Loucy (cell line): ENCODE data around the gene ENTPD1.

ENCODE experiments used
- H2AFZ ChIP-seq: fragments of 200-600 bp; sonication (generic); 2 replicates; pipeline ENCODE4 v1.6.0; 2016; ENCODE audit warnings: antibody characterized with exemption, mild to moderate bottlenecking, low read length, moderate library complexity
- H3F3A ChIP-seq: fragments of 200-600 bp; 2 replicates; pipeline ENCODE4 v1.6.0; 2016; ENCODE audit warnings: antibody characterized with exemption, low read depth, mild to moderate bottlenecking
- H3K27me3 ChIP-seq: fragments of 200-600 bp; sonication (generic); 2 replicates; pipeline ENCODE4 v1.6.1; 2014; ENCODE audit warnings: low read length, mild to moderate bottlenecking; ENCODE audit not compliant: insufficient read depth, poor library complexity, severe bottlenecking
- H3K36me3 ChIP-seq: fragments of 200-600 bp; sonication (generic); 2 replicates; pipeline ENCODE4 v1.6.1; 2016; ENCODE audit warnings: low read length; ENCODE audit not compliant: insufficient read depth
- H3K4me1 ChIP-seq: fragments of 200-600 bp; sonication (generic); 2 replicates; pipeline ENCODE4 v1.5.1; 2014; ENCODE audit warnings: low read length, mild to moderate bottlenecking; ENCODE audit not compliant: insufficient read depth, poor library complexity, severe bottlenecking
- H3K4me2 ChIP-seq: fragments of 200-600 bp; sonication (generic); 2 replicates; pipeline ENCODE4 v1.6.0; 2014; ENCODE audit warnings: antibody characterized with exemption, low read length, low read depth, mild to moderate bottlenecking; ENCODE audit not compliant: poor library complexity, severe bottlenecking
- H3K4me3 ChIP-seq: fragments of 200-600 bp; sonication (generic); 2 replicates; pipeline ENCODE4 v1.5.1; 2014; ENCODE audit warnings: low read length, mild to moderate bottlenecking, mixed read lengths; ENCODE audit not compliant: poor library complexity, severe bottlenecking
- H3K79me2 ChIP-seq: fragments of 200-600 bp; sonication (generic); 2 replicates; pipeline ENCODE4 v1.6.1; 2014; ENCODE audit warnings: low read length; ENCODE audit not compliant: insufficient read depth
- H3K9ac ChIP-seq: fragments of 200-600 bp; sonication (generic); 2 replicates; pipeline ENCODE4 v1.6.0; 2014; ENCODE audit warnings: mild to moderate bottlenecking, low read depth, low read length, moderate library complexity; ENCODE audit not compliant: poor library complexity, severe bottlenecking
- H3K9me2 ChIP-seq: fragments of 200-600 bp; sonication (generic); replicated peaks from 2 replicates; pipeline ENCODE4 v1.6.1; 2016; ENCODE audit warnings: low read depth, low read length, mixed read lengths
- H3K9me3 ChIP-seq: fragments of 200-600 bp; sonication (generic); 2 replicates; pipeline ENCODE4 v1.6.1; 2014; ENCODE audit warnings: mild to moderate bottlenecking, antibody characterized with exemption, low read length, low read depth; ENCODE audit not compliant: insufficient read depth
- H4K20me1 ChIP-seq: fragments of 200-600 bp; sonication (generic); 2 replicates; pipeline ENCODE4 v1.6.0; 2014; ENCODE audit warnings: antibody characterized with exemption, low read length, mild to moderate bottlenecking; ENCODE audit not compliant: insufficient read depth, poor library complexity, severe bottlenecking
- CTCF ChIP-seq: fragments of 200-600 bp; sonication (generic); conservative IDR thresholded peaks from 2 replicates; pipeline ENCODE4 v1.5.1; 2014; ENCODE audit warnings: mild to moderate bottlenecking, antibody characterized with exemption, low read length
- EZH2phosphoT487 ChIP-seq: fragments of 200-600 bp; IDR thresholded peaks from 2 replicates; pipeline ENCODE4 v1.6.1; 2018; ENCODE audit warnings: antibody characterized with exemption, mild to moderate bottlenecking, moderate library complexity, borderline replicate concordance

ENTPD1 gene

GRCh38 chr10:95756041-95756761 is at the start of gene ENTPD1:
Gene ENTPD1 (plus strand): TSS chr10:95756163. CDS start chr10:95756240, 77 bp downstream.
- no peaks in the 10 kb centered on the region for H4K20me1 ChIP-seq
- H2AFZ ChIP-seq: peak within 1 kb of the TSS; percentile 72
- no peak within 1 kb of the TSS for H3K4me3 ChIP-seq
- TF ChIP-seq EZH2phosphoT487 (no peak), CTCF (no peak)
- H3K4me2 ChIP-seq: no peak within 1 kb of the TSS
- H3K9me2 ChIP-seq: no peaks in the 10 kb centered on the region
- H3K9me3 ChIP-seq: no peaks in the 10 kb centered on the region
- H3K79me2 ChIP-seq: no peaks in the 10 kb centered on the region
- no peaks in the 10 kb centered on the region for H3F3A ChIP-seq
- H3K36me3 ChIP-seq: no peaks in the 10 kb centered on the region
- no peak within 1 kb of the TSS for H3K9ac ChIP-seq
- no peaks in the 10 kb centered on the region for H3K27me3 ChIP-seq
- H3K4me1 ChIP-seq: peaks cover 4% of the 10 kb centered on the region

- Histone ChIP-seq H3K27me3 (no peaks in the 10 kb centered on the region), H2AFZ (no peak overlapping the region), H3K9me2 (no peaks in the 10 kb centered on the region), H3K9me3 (no peaks in the 10 kb centered on the region), H3K36me3 (no peaks in the 10 kb centered on the region), H3K79me2 (no peaks in the 10 kb centered on the region), H3K4me3 (no peak overlapping the region), H4K20me1 (no peaks in the 10 kb centered on the region), H3F3A (no peaks in the 10 kb centered on the region), H3K4me1 (no peaks in the 10 kb centered on the region), H3K9ac (no peak overlapping the region), H3K4me2 (no peak overlapping the region)
- TF ChIP-seq CTCF (no peak), EZH2phosphoT487 (no peak)
Observed at GRCh38 chr10:95706573-95706972, 49.4 kb upstream of the ENTPD1 start.

GRCh38 chr10:95706990-95707389 is 49.0 kb upstream of the ENTPD1 start:
- H3K36me3 ChIP-seq: no peaks in the 10 kb centered on the region
- H3F3A ChIP-seq: no peaks in the 10 kb centered on the region
- H3K4me1 ChIP-seq: no peaks in the 10 kb centered on the region
- no peak overlapping the region for H2AFZ ChIP-seq
- no peaks in the 10 kb centered on the region for H3K27me3 ChIP-seq
- no peaks in the 10 kb centered on the region for H3K9me3 ChIP-seq
- H3K79me2 ChIP-seq: no peaks in the 10 kb centered on the region
- no peak overlapping the region for H3K9ac ChIP-seq
- H3K4me2 ChIP-seq: no peak overlapping the region
- H3K9me2 ChIP-seq: no peaks in the 10 kb centered on the region
- no peaks in the 10 kb centered on the region for H4K20me1 ChIP-seq
- TF ChIP-seq EZH2phosphoT487: no peak
- TF ChIP-seq CTCF: no peak
- H3K4me3 ChIP-seq: no peak overlapping the region
